SW480 (cell line): Measurements from ENCODE around the gene LEMD1.

Source experiments
- DNase-seq: peaks from one replicate; pipeline ENCODE4 v3.0.0-alpha.2; 2016; ENCODE audit warnings: low spot score

The LEMD1 gene

GRCh38 chr1:205421798-205422197 lies at the start of gene LEMD1:
Gene LEMD1 (minus strand): TSS chr1:205422056. CDS start chr1:205420536, 1,520 bp downstream.
- no peak for DNase-seq

GRCh38 chr1:205470131-205470530 lies 48.3 kb upstream of the LEMD1 start:
- DNase-seq, result no peak

GRCh38 chr1:205466595-205467220 lies 44.9 kb upstream of the LEMD1 start:
- DNase-seq, result no peak

- DNase-seq, result no peak
Measured at GRCh38 chr1:205465392-205465791, 43.5 kb upstream of the LEMD1 start.

GRCh38 chr1:205458777-205459566 lies 37.1 kb upstream of the LEMD1 start:
- DNase-seq, result no peak

GRCh38 chr1:205456868-205457745 lies 35.3 kb upstream of the LEMD1 start:
- peak; percentile 53 for DNase-seq

GRCh38 chr1:205456383-205456867 lies 34.6 kb upstream of the LEMD1 start:
- no peak for DNase-seq

- DNase-seq, result no peak
Measured at GRCh38 chr1:205455581-205456382, 33.9 kb upstream of the LEMD1 start, which contains the start of gene BLACAT1. Gene BLACAT1 (minus strand): TSS chr1:205456045.

GRCh38 chr1:205454903-205455335 lies 33.1 kb upstream of the LEMD1 start:
- no peak for DNase-seq

GRCh38 chr1:205453466-205453865 lies 31.6 kb upstream of the LEMD1 start:
- DNase-seq, result no peak

GRCh38 chr1:205452933-205453332 lies 31.1 kb upstream of the LEMD1 start:
- DNase-seq, result no peak

GRCh38 chr1:205452364-205452763 lies 30.5 kb upstream of the LEMD1 start:
- no peak for DNase-seq

GRCh38 chr1:205451759-205452164 lies 29.9 kb upstream of the LEMD1 start:
- DNase-seq, result no peak

GRCh38 chr1:205451202-205451601 lies 29.3 kb upstream of the LEMD1 start:
- peak; percentile 61 for DNase-seq

GRCh38 chr1:205450448-205450847 lies 28.6 kb upstream of the LEMD1 start:
- DNase-seq, result peak; percentile 91

- peak; percentile 100 for DNase-seq
Measured at GRCh38 chr1:205449750-205450443, 28.0 kb upstream of the LEMD1 start.

- DNase-seq, result no peak
Measured at GRCh38 chr1:205449254-205449749, 27.4 kb upstream of the LEMD1 start.

- no peak for DNase-seq
Measured at GRCh38 chr1:205448540-205449253, 26.8 kb upstream of the LEMD1 start.

GRCh38 chr1:205447457-205448341 lies 25.8 kb upstream of the LEMD1 start:
- peak; percentile 70 for DNase-seq
